ENCODE results near the gene ATP5IF1.

DNA sequence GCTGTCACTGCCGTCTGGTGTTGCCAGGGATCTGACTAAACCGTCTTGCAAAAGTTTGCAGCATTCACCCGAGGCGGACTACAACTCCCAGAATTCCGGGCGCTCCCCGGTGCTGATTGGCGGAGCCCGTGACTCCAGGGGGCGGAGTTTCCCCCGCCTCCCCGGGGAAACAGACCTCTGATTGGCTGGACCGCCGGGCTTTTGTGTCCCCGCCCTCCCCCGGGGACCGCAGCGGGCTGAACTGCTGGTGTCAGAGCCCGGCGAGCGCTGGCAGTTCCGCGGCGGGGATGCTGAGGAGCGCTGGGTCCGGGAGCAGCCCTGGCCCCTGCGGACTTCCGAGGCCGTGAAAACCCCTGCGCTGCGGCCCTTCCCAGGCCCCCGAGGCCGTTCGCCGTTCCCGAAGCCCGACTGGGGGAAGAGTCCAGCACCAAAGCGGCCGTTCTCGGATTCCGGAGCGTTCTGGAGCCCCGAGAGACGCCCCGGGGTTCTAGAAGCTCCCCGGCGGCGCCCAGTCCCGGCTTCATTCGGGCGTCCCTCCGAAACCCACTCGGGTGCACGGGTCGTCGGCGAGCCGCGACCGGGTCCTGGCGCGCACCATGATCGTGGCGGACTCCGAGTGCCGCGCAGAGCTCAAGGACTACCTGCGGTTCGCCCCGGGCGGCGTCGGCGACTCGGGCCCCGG lies 23.5 kb downstream of the ATP5IF1 start, which contains the start of gene SESN2:
- TF ChIP-seq SP1 (IDR thresholded peaks at IDR 0.05; ENCODE audit: low read depth): peak; percentile 92
- TF ChIP-seq POLR2AphosphoS5 (IDR thresholded peaks at IDR 0.05; ENCODE audit: low read depth, low read length): peak; percentile 99
- no peak for TF ChIP-seq JUND (IDR thresholded peaks at IDR 0.05)
- TF ChIP-seq, protein P1, sequence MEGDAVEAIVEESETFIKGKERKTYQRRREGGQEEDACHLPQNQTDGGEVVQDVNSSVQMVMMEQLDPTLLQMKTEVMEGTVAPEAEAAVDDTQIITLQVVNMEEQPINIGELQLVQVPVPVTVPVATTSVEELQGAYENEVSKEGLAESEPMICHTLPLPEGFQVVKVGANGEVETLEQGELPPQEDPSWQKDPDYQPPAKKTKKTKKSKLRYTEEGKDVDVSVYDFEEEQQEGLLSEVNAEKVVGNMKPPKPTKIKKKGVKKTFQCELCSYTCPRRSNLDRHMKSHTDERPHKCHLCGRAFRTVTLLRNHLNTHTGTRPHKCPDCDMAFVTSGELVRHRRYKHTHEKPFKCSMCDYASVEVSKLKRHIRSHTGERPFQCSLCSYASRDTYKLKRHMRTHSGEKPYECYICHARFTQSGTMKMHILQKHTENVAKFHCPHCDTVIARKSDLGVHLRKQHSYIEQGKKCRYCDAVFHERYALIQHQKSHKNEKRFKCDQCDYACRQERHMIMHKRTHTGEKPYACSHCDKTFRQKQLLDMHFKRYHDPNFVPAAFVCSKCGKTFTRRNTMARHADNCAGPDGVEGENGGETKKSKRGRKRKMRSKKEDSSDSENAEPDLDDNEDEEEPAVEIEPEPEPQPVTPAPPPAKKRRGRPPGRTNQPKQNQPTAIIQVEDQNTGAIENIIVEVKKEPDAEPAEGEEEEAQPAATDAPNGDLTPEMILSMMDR (IDR thresholded peaks at IDR 0.05 in 2 of 3, conservative IDR thresholded peaks at IDR 0.05 in 1 of 3; ENCODE audit: borderline replicate concordance in 1 of 3, insufficient read depth in 1 of 3, low read depth in 2 of 3, low read length in 2 of 3): no peak
- TF ChIP-seq POLR2A (IDR thresholded peaks at IDR 0.05; ENCODE audit: borderline replicate concordance, extremely low read depth, insufficient read depth, insufficient read length): peak; percentile 86
- TF ChIP-seq, protein P2, sequence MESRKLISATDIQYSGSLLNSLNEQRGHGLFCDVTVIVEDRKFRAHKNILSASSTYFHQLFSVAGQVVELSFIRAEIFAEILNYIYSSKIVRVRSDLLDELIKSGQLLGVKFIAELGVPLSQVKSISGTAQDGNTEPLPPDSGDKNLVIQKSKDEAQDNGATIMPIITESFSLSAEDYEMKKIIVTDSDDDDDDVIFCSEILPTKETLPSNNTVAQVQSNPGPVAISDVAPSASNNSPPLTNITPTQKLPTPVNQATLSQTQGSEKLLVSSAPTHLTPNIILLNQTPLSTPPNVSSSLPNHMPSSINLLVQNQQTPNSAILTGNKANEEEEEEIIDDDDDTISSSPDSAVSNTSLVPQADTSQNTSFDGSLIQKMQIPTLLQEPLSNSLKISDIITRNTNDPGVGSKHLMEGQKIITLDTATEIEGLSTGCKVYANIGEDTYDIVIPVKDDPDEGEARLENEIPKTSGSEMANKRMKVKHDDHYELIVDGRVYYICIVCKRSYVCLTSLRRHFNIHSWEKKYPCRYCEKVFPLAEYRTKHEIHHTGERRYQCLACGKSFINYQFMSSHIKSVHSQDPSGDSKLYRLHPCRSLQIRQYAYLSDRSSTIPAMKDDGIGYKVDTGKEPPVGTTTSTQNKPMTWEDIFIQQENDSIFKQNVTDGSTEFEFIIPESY (IDR thresholded peaks at IDR 0.05; ENCODE audit: extremely low read depth, insufficient replicate concordance, low read length): no peak
- no peak for TF ChIP-seq EGR1 (IDR thresholded peaks at IDR 0.05; ENCODE audit: low read depth)
- TF ChIP-seq TCF7L2 (IDR thresholded peaks at IDR 0.05; ENCODE audit: borderline replicate concordance, extremely low read depth, insufficient read depth, insufficient read length): no peak
- TF ChIP-seq SIN3A (IDR thresholded peaks at IDR 0.05; ENCODE audit: low read depth): peak; percentile 90
